ENCODE measurements around the gene CARM1. TPM values are rescaled to one million over a fixed set of nuclear protein-coding genes. Genes with fewer than 3 reads are reported as not detected.
"Not testable (repeated sequence)": the region's sequence is repeated elsewhere in the genome, so short reads cannot be mapped to it uniquely, and the experiment has no call there.

Gene CARM1
- total and polyA plus RNA-seq, 3 experiments from 2014 or later, result 0.51 to 71.3 (median 69.2) TPM

GRCh38 chr19:10924597-10924996 lies 53.2 kb downstream of the CARM1 start:
- ChIA-PET CTCF (no interaction called here), POLR2A (no interaction called here)
- no peaks in the 10 kb centered on the region for H3K27me3 ChIP-seq (ENCODE audit: insufficient read depth, low read length, poor library complexity, severe bottlenecking)

GRCh38 chr19:10927730-10928562 lies 56.6 kb downstream of the CARM1 start:
- Mint-ChIP-seq H3K4me3 (peak overlapping the region; percentile 91 to 100 (median 94)), H3K9me3 (no peaks in the 10 kb centered on the region), H3K27ac (peak overlapping the region; percentile 85 to 99 (median 94)), H3K27me3 (peaks cover 0 to 1% of the 10 kb centered on the region in 2 donors), H3K4me1 (peaks cover 17 to 35% (median 25%) of the 10 kb centered on the region in 3 donors), H3K36me3 (peaks cover 0 to 44% (median 0%) of the 10 kb centered on the region in 3 donors)
- ChIA-PET CTCF (interaction anchor here (0.6 to 1.2 kb wide), 3 partner anchors 9 to 211 kb away, joined by 3 to 4 read pairs (median 3); partner anchors contain the start of gene DNM2), POLR2A (interaction anchor here (0.5 kb wide), 1 partner anchor 1620 kb away, joined by 5 read pairs; no protein-coding TSS in a partner anchor)
- Histone ChIP-seq H3K4me3 (ENCODE audit: low read length) (peak overlapping the region; percentile 74), H3K27ac (ENCODE audit: low read depth, low read length) (peak overlapping the region; percentile 83), H3K4me1 (ENCODE audit: insufficient read depth, low read length) (peaks cover 23% of the 10 kb centered on the region), H3K27me3 (ENCODE audit: insufficient read depth, low read length, poor library complexity, severe bottlenecking) (no peaks in the 10 kb centered on the region), H3K9me3 (ENCODE audit: low read length) (no peaks in the 10 kb centered on the region), H3K36me3 (ENCODE audit: insufficient read depth, low read length) (no peaks in the 10 kb centered on the region)
- DNase-seq, result peak in 1 of 5 donors; percentile 10

More at GRCh38 chr19:10924597-10924996, 53.2 kb downstream of the CARM1 start:
- Histone ChIP-seq H3K36me3 (ENCODE audit: insufficient read depth, low read length) (no peaks in the 10 kb centered on the region), H3K4me1 (ENCODE audit: insufficient read depth, low read length) (peaks cover 11% of the 10 kb centered on the region), H3K9me3 (ENCODE audit: low read length) (no peaks in the 10 kb centered on the region), H3K4me3 (ENCODE audit: low read length) (no peak overlapping the region), H3K27ac (ENCODE audit: low read depth, low read length) (no peak overlapping the region)
- peaks cover 0 to 1% of the 10 kb centered on the region in 2 donors for H3K27me3 Mint-ChIP-seq
- peaks cover 0 to 58% (median 2%) of the 10 kb centered on the region in 3 donors for H3K36me3 Mint-ChIP-seq
- H3K9me3 Mint-ChIP-seq, result no peaks in the 10 kb centered on the region
- no peak for DNase-seq
- peak overlapping the region in 1 of 8 donors; percentile 38 for H3K27ac Mint-ChIP-seq
- peaks cover 13 to 19% (median 14%) of the 10 kb centered on the region in 3 donors for H3K4me1 Mint-ChIP-seq
- peak overlapping the region in 1 of 7 donors; percentile 42 for H3K4me3 Mint-ChIP-seq

- DNase-seq, result peak; percentile 89 to 95 (median 90)
- Histone ChIP-seq H3K4me1 (ENCODE audit: insufficient read depth, low read length) (peaks cover 23% of the 10 kb centered on the region), H3K36me3 (ENCODE audit: insufficient read depth, low read length) (no peaks in the 10 kb centered on the region), H3K27me3 (ENCODE audit: insufficient read depth, low read length, poor library complexity, severe bottlenecking) (no peaks in the 10 kb centered on the region), H3K27ac (ENCODE audit: low read depth, low read length) (peak within 1 kb of the TSS; percentile 83), H3K9me3 (ENCODE audit: low read length) (no peaks in the 10 kb centered on the region), H3K4me3 (ENCODE audit: low read length) (peak within 1 kb of the TSS; percentile 74)
- peak within 1 kb of the TSS; percentile 91 to 100 (median 94) for H3K4me3 Mint-ChIP-seq
- ChIA-PET POLR2A (interaction anchor here (0.5 kb wide), 1 partner anchor 1619 kb away, joined by 5 read pairs; no protein-coding TSS in a partner anchor), CTCF (interaction anchor here (0.6 to 1.4 kb wide), 2 partner anchors 8 to 58 kb away, joined by 3 to 4 read pairs; partner anchors contain the start of gene CARM1)
- H3K27ac Mint-ChIP-seq, result peak within 1 kb of the TSS; percentile 85 to 99 (median 94)
- peaks cover 0 to 1% of the 10 kb centered on the region in 2 donors for H3K27me3 Mint-ChIP-seq
- H3K9me3 Mint-ChIP-seq, result no peaks in the 10 kb centered on the region
- peaks cover 0 to 39% (median 0%) of the 10 kb centered on the region in 3 donors for H3K36me3 Mint-ChIP-seq
- peaks cover 17 to 35% (median 25%) of the 10 kb centered on the region in 3 donors for H3K4me1 Mint-ChIP-seq
Measured at GRCh38 chr19:10928563-10929401, 57.4 kb downstream of the CARM1 start, which contains the start of the genes TIMM29 and YIPF2. Gene TIMM29, plus strand, starts transcription at chr19:10928811. Its CDS starts 12 bp downstream, at chr19:10928823. Gene YIPF2, minus strand, starts transcription at chr19:10928639. Its CDS starts 229 bp downstream, at chr19:10928410.

GRCh38 chr19:10929402-10929794 lies 58.0 kb downstream of the CARM1 start:
- Mint-ChIP-seq H3K4me3 (peak overlapping the region; percentile 72 to 100 (median 91)), H3K36me3 (peaks cover 0 to 36% (median 0%) of the 10 kb centered on the region in 3 donors), H3K4me1 (peaks cover 17 to 35% (median 25%) of the 10 kb centered on the region in 3 donors), H3K9me3 (no peaks in the 10 kb centered on the region), H3K27ac (peak overlapping the region in 7 of 8 donors; percentile 57 to 92 (median 76)), H3K27me3 (peaks cover 0 to 1% of the 10 kb centered on the region in 2 donors)
- Histone ChIP-seq H3K4me3 (ENCODE audit: low read length) (peak overlapping the region; percentile 74), H3K4me1 (ENCODE audit: insufficient read depth, low read length) (peaks cover 23% of the 10 kb centered on the region), H3K36me3 (ENCODE audit: insufficient read depth, low read length) (no peaks in the 10 kb centered on the region), H3K27me3 (ENCODE audit: insufficient read depth, low read length, poor library complexity, severe bottlenecking) (no peaks in the 10 kb centered on the region), H3K9me3 (ENCODE audit: low read length) (no peaks in the 10 kb centered on the region), H3K27ac (ENCODE audit: low read depth, low read length) (peak overlapping the region; percentile 83)
- ChIA-PET POLR2A (no interaction called here), CTCF (interaction anchor here (0.6 to 1.4 kb wide), 2 partner anchors 58 to 63 kb away, joined by 3 to 4 read pairs; partner anchors contain the start of gene CARM1)
- no peak for DNase-seq

- Histone ChIP-seq H3K27ac (ENCODE audit: low read depth, low read length) (no peak overlapping the region), H3K27me3 (ENCODE audit: insufficient read depth, low read length, poor library complexity, severe bottlenecking) (no peaks in the 10 kb centered on the region), H3K4me3 (ENCODE audit: low read length) (no peak overlapping the region), H3K9me3 (ENCODE audit: low read length) (no peaks in the 10 kb centered on the region), H3K4me1 (ENCODE audit: insufficient read depth, low read length) (peaks cover 3% of the 10 kb centered on the region), H3K36me3 (ENCODE audit: insufficient read depth, low read length) (no peaks in the 10 kb centered on the region)
- H3K36me3 Mint-ChIP-seq, result peaks cover 0 to 13% (median 0%) of the 10 kb centered on the region in 3 donors
- peaks cover 8 to 12% (median 8%) of the 10 kb centered on the region in 3 donors for H3K4me1 Mint-ChIP-seq
- no peaks in the 10 kb centered on the region for H3K9me3 Mint-ChIP-seq
- no peak overlapping the region for H3K4me3 Mint-ChIP-seq
- peak overlapping the region in 3 of 8 donors; percentile 26 to 69 (median 36) for H3K27ac Mint-ChIP-seq
- POLR2A ChIA-PET, result no interaction called here
- no peaks in the 10 kb centered on the region for H3K27me3 Mint-ChIP-seq
- CTCF ChIA-PET, result interaction anchor here (1.4 to 2.1 kb wide), 4 partner anchors 14 to 68 kb away, joined by 4 to 6 read pairs (median 6); no protein-coding TSS in a partner anchor
- no peak for DNase-seq
Measured at GRCh38 chr19:10935371-10936059, 64.2 kb downstream of the CARM1 start.

GRCh38 chr19:10936661-10937084 lies 65.3 kb downstream of the CARM1 start:
- H3K4me1 Mint-ChIP-seq, result peaks cover 4 to 8% (median 8%) of the 10 kb centered on the region in 3 donors
- POLR2A ChIA-PET, result interaction anchor here (0.6 kb wide), 2 partner anchors 14 to 190 kb away, joined by 3 to 9 read pairs; no protein-coding TSS in a partner anchor
- peak overlapping the region in 3 of 8 donors; percentile 10 to 39 (median 38) for H3K27ac Mint-ChIP-seq
- peaks cover 0 to 9% (median 0%) of the 10 kb centered on the region in 3 donors for H3K36me3 Mint-ChIP-seq
- CTCF ChIA-PET, result interaction anchor here (0.6 to 2.1 kb wide), 11 partner anchors 8 to 158 kb away, joined by 3 to 7 read pairs (median 4); partner anchors contain the start of genes TIMM29 and YIPF2
- H3K27ac ChIP-seq (ENCODE audit: low read depth, low read length), result no peak overlapping the region
- H3K4me3 Mint-ChIP-seq, result peak overlapping the region in 2 of 7 donors; percentile 48 to 65
- no peak overlapping the region for H3K4me3 ChIP-seq (ENCODE audit: low read length)
- no peaks in the 10 kb centered on the region for H3K27me3 ChIP-seq (ENCODE audit: insufficient read depth, low read length, poor library complexity, severe bottlenecking)
- no peaks in the 10 kb centered on the region for H3K9me3 ChIP-seq (ENCODE audit: low read length)
- H3K27me3 Mint-ChIP-seq, result no peaks in the 10 kb centered on the region
- no peaks in the 10 kb centered on the region for H3K9me3 Mint-ChIP-seq
- DNase-seq, result peak in 2 of 5 donors; percentile 53 to 63
- no peaks in the 10 kb centered on the region for H3K36me3 ChIP-seq (ENCODE audit: insufficient read depth, low read length)
- H3K4me1 ChIP-seq (ENCODE audit: insufficient read depth, low read length), result no peaks in the 10 kb centered on the region

- H3K4me3 ChIP-seq (ENCODE audit: low read length); H3K27me3 Mint-ChIP-seq; H3K36me3 ChIP-seq (ENCODE audit: insufficient read depth, low read length); DNase-seq; H3K27ac Mint-ChIP-seq; H3K36me3 Mint-ChIP-seq; H3K27ac ChIP-seq (ENCODE audit: low read depth, low read length); H3K4me1 Mint-ChIP-seq; H3K27me3 ChIP-seq (ENCODE audit: insufficient read depth, low read length, poor library complexity, severe bottlenecking); POLR2A ChIA-PET; H3K9me3 ChIP-seq (ENCODE audit: low read length); H3K4me1 ChIP-seq (ENCODE audit: insufficient read depth, low read length); H3K4me3 Mint-ChIP-seq; H3K9me3 Mint-ChIP-seq: not testable (repeated sequence)
- CTCF ChIA-PET, result interaction anchor here (0.7 to 2.2 kb wide), 12 partner anchors 8 to 224 kb away, joined by 3 to 9 read pairs (median 4); partner anchors contain the start of genes DNM2 and LDLR
Measured at GRCh38 chr19:10941649-10942048, 70.3 kb downstream of the CARM1 start.

All from CD8-positive, alpha-beta memory T cell (primary cell).